D721Med (cell line): ENCODE data around the gene NECAB2.
"Not testable (repeated sequence)": the region's sequence is repeated elsewhere in the genome, so short reads cannot be mapped to it uniquely, and the experiment has no call there.

Experiments
- DNase-seq: peaks from one replicate; pipeline ENCODE4 v3.0.0; 2011; ENCODE audit warnings: low spot score; ENCODE audit not compliant: insufficient read length
- FAIRE-seq: peaks from 2 replicates; lab custom pipeline; 2011; peaks lifted over from hg19 to GRCh38; lab: Jason Lieb, UNC
- CTCF ChIP-seq: IDR thresholded peaks from 2 replicates; pipeline ENCODE4 v1.5.1; 2012; ENCODE audit warnings: mild to moderate bottlenecking, control low read depth; ENCODE audit not compliant: insufficient read depth; ENCODE audit errors: missing control alignments

Gene NECAB2

DNA sequence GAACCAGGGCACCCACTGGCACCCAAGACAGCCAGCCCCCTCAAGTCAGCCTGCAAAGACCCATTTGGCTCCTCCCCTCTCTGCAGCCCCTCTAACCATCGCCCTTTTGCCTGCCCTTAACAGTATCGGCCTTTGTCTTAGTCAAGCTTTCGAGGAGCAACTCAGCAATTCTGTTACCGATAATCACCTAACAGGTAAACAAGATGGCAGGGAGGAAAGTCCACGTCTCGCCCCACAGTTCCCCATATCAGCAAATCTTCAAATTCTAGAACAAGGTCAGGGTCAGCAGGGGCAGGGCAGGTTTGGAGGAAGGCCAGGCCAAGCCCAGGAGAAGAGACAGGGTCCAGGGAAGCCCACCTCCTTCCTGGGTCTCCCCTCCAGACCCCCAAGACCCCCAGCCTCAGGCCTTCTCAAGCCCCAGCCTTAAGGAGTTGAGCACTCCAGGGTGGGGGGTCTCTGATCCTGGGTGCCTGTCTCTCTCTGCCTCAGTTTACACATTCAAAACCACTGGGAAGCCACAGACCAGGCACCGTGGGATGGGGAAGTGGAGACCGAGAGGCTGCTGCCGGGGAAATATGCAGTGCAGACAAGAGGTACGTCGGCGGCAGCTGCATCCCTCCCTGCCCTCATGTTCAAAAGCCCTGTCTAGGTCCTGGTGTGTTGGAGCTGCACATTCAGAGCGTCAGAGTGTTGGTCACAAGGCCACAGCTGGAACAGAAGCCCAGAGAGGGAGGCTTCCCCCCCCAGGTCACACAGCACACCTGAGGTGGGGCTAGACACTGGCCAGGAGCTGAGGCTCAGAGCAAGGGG lies 18.9 kb upstream of the NECAB2 start:
- FAIRE-seq (no peak), DNase-seq (no peak)
- TF ChIP-seq CTCF, result no peak

- no peak for TF ChIP-seq CTCF
- FAIRE-seq (no peak), DNase-seq (no peak)
Measured at GRCh38 chr16:83949724-83950001, 18.4 kb upstream of the NECAB2 start.

- DNase-seq, FAIRE-seq: not testable (repeated sequence)
Measured at GRCh38 chr16:83950862-83951399, 17.1 kb upstream of the NECAB2 start.

DNA sequence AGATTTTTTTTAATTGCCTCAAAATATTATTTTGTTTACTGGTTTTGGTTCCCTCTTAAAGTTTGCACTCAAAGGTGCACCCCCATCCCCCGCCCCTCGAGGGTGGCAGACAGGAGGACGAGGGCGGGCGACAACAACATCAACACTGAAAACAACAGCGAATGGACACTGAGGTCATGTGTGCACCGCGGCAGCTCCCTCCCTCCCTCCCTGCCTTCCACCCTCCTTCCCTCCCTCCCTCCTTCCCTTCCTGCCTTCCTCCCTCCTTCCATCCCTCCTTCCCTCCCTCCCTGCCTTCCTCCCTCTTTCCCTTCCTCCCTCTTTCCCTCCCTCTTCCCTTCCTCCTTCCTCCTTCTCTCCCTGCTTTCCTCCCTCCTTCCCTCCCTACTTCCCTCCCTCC lies 16.5 kb upstream of the NECAB2 start:
- no peak for TF ChIP-seq CTCF
- no peak for DNase-seq
- FAIRE-seq, result no peak

DNA sequence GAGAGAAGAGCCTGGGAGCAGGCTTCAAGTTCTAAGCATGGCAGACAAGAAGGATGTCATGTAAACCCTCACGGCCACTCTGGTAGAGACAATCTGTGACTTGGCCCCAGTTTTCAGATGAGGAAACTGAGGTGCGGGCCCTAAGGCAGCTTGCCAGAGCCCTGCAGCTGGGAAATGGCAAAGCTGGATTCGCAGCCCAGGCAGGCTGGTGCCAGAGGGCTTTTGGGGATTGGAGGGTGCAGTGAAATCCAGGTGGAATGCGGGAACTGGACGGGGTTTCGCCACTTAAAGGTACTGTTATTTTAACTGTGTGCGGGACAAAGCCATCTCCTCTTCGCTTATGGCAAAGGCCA lies 15.5 kb upstream of the NECAB2 start:
- no peak for FAIRE-seq
- no peak for DNase-seq
- TF ChIP-seq CTCF, result no peak

GRCh38 chr16:83952940-83953795 lies 14.9 kb upstream of the NECAB2 start, which contains the start of gene OSGIN1:
OSGIN1 (plus strand) TSS chr16:83953240; CDS start chr16:83957672, 4,432 bp downstream.
- FAIRE-seq (no peak), DNase-seq (no peak)
- TF ChIP-seq CTCF, result no peak

DNA sequence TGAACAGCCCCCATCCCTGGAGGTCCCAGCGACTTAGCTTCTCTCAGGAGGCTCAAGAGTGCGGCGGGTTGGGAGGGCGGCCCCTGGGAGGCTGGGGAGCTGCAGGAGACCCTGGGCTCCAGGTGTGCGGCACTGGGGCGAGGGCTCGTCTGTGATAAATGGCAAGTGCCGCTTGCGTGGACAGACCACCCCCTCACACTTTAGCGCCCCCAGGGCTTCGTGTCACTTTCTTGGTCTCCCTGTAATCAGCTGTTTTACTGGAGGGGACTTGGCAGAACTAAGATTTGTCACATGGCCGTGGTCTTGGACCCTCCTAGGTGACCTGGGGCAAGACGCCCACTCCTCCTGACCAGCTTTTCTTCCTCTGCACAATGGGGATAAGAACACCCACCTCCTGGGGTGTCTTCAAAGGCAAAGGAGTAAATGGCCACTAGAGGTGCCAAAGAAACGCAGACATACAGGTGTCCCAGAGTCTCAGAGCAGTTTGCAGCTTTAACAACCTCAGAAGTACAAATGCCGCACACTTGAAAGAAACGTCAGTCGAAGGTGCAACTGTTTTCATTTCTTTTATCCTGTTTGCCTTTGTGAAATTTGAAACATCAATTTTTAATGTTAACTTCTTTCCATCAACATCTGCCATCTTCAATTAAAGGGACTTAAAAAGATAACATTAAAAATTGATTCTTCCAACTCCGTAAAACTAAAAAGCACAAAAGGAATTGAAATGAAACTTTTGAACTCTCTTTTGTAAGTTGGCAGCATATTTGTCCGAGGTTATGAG lies 14.1 kb upstream of the NECAB2 start:
- no peak for DNase-seq
- no peak for FAIRE-seq
- peak; percentile 27 for TF ChIP-seq CTCF
